HG02870 (cell line): ENCODE results near the gene GBF1.

Source experiments
- ATAC-seq: cut with Tn5 transposase; IDR thresholded peaks from one replicate; pipeline ENCODE4 v1.9.1; 2021; ENCODE audit warnings: mild to moderate bottlenecking, moderate library complexity; ENCODE audit not compliant: unreplicated experiment

The GBF1 gene

GRCh38 chr10:102404361-102405107, 159.2 kb downstream of the GBF1 start:
- no peak for ATAC-seq

- ATAC-seq = no peak
Observed at GRCh38 chr10:102405108-102405571, 159.8 kb downstream of the GBF1 start.

GRCh38 chr10:102405632-102406031, 160.3 kb downstream of the GBF1 start:
- ATAC-seq = no peak

GRCh38 chr10:102406815-102407214, 161.5 kb downstream of the GBF1 start:
- ATAC-seq = no peak

- no peak for ATAC-seq
Observed at GRCh38 chr10:102407425-102408130, 162.2 kb downstream of the GBF1 start.

- ATAC-seq = no peak
Observed at GRCh38 chr10:102408131-102408727, 162.9 kb downstream of the GBF1 start.

GRCh38 chr10:102408728-102409603, 163.6 kb downstream of the GBF1 start:
- no peak for ATAC-seq

- ATAC-seq = no peak
Observed at GRCh38 chr10:102409604-102410428, 164.5 kb downstream of the GBF1 start.

- no peak for ATAC-seq
Observed at GRCh38 chr10:102410429-102411073, 165.2 kb downstream of the GBF1 start.

GRCh38 chr10:102411341-102412255, 166.3 kb downstream of the GBF1 start:
- ATAC-seq = no peak

GRCh38 chr10:102412293-102412692, 167.0 kb downstream of the GBF1 start:
- no peak for ATAC-seq

- ATAC-seq = no peak
Observed at GRCh38 chr10:102413053-102413705, 167.8 kb downstream of the GBF1 start.

GRCh38 chr10:102413806-102414561, 168.7 kb downstream of the GBF1 start:
- ATAC-seq = no peak

- ATAC-seq = no peak
Observed at GRCh38 chr10:102414749-102415148, 169.4 kb downstream of the GBF1 start.

- ATAC-seq = no peak
Observed at GRCh38 chr10:102416283-102416682, 171.0 kb downstream of the GBF1 start.

GRCh38 chr10:102416695-102417094, 171.4 kb downstream of the GBF1 start:
- ATAC-seq = no peak

GRCh38 chr10:102418622-102419268, 173.4 kb downstream of the GBF1 start, which contains the start of gene PSD:
Gene PSD, minus strand, starts transcription at chr10:102418785. Its CDS starts 1,747 bp downstream, at chr10:102417038.
- no peak for ATAC-seq
